ENCODE data around the gene NOSIP.
A peak's percentile ranks its signal among the peaks of the same experiment; 100 is the strongest.

Gene NOSIP

GRCh38 chr19:49570997-49571676, 9.2 kb downstream of the NOSIP start:
- DNase-seq (ENCODE audit: low spot score) = no peak

GRCh38 chr19:49570138-49570856, 10.1 kb downstream of the NOSIP start:
- peak; percentile 85 for DNase-seq (ENCODE audit: low spot score)

DNA sequence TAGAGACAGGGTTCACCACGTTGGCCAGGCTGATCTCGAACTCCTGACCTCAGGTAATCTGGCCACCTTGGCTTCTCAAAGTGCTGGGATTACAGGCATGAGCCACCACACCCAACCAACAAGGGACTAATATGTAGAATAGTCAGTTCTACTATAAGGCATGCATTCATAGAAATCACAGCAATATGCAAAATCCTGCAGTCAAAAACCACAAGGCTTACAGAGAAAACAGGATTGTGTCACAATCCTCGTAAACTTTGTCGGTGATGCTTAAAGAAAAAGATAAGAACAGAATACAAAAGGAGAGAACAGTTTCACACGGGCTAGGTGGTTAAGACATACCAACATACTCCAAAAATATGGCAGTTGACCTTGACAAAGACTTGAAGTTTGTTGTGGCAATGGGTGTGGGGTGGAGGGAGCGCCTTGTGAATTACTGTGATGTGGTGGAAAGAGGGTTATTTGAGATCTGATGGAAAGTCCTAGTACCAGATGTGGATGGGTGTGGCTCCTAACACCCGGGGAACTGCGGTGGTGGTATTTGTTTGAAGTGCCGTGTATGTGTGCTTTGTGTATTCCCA, 12.4 kb downstream of the NOSIP start:
- DNase-seq (ENCODE audit: low spot score) = no peak

DNA sequence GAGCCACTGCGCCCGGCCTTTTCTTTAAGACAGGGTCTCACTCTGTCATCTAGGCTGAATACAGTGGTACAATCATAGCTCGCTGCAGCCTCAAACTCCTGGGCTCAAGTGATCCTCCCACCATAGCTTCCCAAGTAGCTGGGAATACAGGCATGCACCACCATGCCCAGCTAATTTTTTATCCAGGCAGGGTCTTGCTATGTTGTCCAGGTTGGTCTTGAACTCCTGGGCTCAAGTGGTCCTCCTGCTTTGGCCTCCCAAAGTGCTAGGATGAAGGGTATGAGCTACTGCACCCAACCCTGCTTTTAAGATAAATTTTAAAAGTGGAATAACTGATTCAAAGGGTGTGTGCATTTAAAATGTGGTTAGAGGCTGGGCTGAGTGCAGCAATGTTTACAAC, 14.1 kb downstream of the NOSIP start:
- no peak for DNase-seq (ENCODE audit: low spot score)

DNA sequence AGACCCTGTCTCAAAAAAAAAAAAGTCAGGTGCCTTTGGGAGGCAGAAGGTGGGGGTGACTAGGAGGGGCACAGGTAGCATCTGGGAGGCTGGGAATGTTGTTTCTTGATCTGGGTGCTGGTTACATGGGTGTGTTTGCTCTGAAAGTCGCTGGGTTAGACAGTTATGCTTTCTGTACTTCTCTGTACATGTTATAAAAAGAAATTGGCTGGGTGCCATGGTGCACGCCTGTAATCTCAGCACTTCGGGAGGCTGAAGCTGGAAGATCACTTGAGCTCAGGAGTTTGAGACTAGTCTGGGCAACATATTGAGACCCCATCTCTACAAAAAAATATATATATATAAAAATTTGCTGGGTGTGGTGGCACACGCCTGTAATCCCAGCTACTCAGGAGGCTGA, 15.1 kb downstream of the NOSIP start:
- DNase-seq (ENCODE audit: low spot score) = no peak

- DNase-seq (ENCODE audit: low spot score) = no peak
Measured at GRCh38 chr19:49564616-49565045, 15.7 kb downstream of the NOSIP start.

- DNase-seq (ENCODE audit: low spot score) = no peak
Measured at GRCh38 chr19:49560358-49560900, 19.9 kb downstream of the NOSIP start.

DNA sequence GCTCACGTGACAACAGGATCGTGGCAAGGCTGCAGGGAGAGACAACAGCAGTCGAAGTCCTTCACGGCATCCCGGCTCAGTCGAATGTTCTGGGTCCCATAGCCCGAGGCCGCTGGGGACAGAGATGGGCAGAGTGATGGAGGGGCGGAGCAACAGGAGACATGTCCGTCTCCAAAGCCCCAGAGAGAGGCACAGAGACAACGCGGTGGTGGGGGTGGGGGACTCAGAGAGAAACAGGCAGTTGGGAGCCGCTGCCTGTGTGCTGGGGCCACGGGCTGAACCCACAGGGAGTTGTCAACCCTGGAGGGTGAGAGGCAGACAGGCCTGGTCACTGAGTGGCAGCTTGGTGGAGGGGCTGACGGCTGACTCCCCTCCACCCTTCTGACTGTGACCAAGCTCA, 20.4 kb downstream of the NOSIP start:
- DNase-seq (ENCODE audit: low spot score) = no peak

DNA sequence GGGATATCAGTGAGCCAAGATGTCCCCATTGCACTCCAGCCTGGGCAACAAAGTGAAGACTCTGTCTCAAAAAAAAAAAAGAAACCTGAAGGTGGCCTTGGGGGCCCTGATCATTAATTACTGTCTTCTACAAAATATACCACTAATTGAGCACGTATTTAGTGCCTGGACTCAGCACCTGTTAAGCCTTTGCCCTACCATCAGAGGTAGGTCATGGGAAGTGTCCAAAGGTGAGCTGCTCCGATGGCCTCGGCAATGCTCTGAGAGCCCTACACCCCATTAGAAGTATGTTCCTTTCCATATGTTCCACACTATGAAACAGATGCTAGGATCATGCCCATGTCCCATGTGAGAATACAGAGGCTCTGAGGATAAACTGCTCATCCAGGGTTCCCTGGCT, 20.9 kb downstream of the NOSIP start:
- no peak for DNase-seq (ENCODE audit: low spot score)

GRCh38 chr19:49558591-49558990, 21.8 kb downstream of the NOSIP start:
- no peak for DNase-seq (ENCODE audit: low spot score)

DNA sequence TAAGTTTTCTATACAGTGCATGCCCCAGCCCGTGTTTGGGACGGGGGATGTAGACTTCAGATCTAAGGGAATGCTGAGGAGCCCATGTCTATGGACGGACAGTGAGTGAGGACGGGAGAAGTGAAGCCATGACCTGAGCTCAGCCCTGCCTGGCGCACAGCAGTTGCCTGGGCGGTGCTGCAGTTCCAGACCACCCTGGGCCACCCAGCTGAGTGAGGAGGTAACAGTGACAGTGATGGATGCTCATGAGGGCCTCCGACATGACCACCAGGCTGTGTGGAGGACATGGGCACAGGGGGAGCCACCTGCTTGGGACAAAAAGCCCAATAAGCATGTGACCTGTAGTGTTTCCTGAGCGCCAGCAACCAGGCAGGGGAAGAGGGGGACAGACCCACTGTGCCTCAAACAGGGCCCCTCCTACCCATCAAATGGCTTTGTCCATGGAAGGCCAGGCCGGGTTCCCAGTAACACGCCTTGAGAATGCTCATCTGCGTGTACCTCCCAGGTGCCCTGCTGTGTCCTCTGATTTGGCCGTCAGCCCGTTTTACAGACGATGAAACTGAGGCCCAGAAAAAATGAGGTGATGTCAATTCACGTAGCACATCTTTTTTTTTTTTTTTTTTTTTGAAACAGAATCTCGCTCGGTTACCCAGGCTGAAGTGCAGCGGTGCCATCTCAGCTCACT, 22.6 kb downstream of the NOSIP start:
- DNase-seq (ENCODE audit: low spot score) = no peak

- no peak for DNase-seq (ENCODE audit: low spot score)
Measured at GRCh38 chr19:49556412-49557398, 23.7 kb downstream of the NOSIP start.

- no peak for DNase-seq (ENCODE audit: low spot score)
Measured at GRCh38 chr19:49555600-49556411, 24.6 kb downstream of the NOSIP start.

DNA sequence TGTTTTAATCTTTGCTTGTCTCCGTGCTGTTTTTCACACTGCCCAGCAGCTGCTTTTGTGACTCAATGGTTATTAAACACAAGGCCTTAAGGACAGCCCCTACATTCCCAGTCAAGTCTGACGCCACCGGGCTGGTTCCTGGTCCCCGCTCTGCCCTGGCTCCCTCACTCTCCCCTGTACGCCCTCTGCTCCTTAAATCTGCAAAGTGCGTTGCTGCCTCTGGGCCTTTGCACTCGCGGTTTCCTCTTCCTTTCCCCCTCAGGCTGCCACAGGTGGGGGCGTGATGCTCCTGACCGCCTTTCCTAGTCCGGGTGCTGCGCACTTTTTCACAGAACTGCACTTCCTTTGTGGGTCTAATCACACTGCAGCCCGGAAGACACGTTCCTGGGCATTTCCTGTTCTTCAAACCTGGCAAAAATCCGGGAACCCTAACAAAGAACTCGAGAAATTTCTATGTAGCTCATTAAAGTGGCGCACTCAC, 25.6 kb downstream of the NOSIP start:
- DNase-seq (ENCODE audit: low spot score) = no peak

- DNase-seq (ENCODE audit: low spot score) = peak; percentile 59
Measured at GRCh38 chr19:49553451-49554271, 26.7 kb downstream of the NOSIP start.

- DNase-seq (ENCODE audit: low spot score) = no peak
Measured at GRCh38 chr19:49552749-49553148, 27.6 kb downstream of the NOSIP start.

- DNase-seq (ENCODE audit: low spot score) = no peak
Measured at GRCh38 chr19:49551531-49551930, 28.8 kb downstream of the NOSIP start.

- no peak for DNase-seq (ENCODE audit: low spot score)
Measured at GRCh38 chr19:49549045-49549444, 31.3 kb downstream of the NOSIP start.

- DNase-seq (ENCODE audit: low spot score) = peak; percentile 89
Measured at GRCh38 chr19:49546825-49547565, 33.4 kb downstream of the NOSIP start.
